Activated CD8-positive, alpha-beta T cell treated with anti-CD3 and anti-CD28 coated beads for 36 hours (primary cell): ENCODE measurements around the gene DOCK2. TPM values are rescaled to one million over a fixed set of nuclear protein-coding genes. Genes with fewer than 3 reads are reported as not detected.

ENCODE experiments used
- ATAC-seq: fragments of 200-7000 bp; cut with Tn5 transposase; one replicate; pipeline ENCODE4 v1.10.0; 2021; ENCODE audit warnings: mild to moderate bottlenecking, moderate library complexity
- CTCF ChIA-PET: fragments of 350-600 bp; sonication (Branson Sonifier 250); formaldehyde crosslinking; loops from one replicate; lab custom pipeline; 2021; ENCODE audit warnings: antibody characterized with exemption; lab: Charles Lee
- POLR2A ChIA-PET: fragments of 350-600 bp; sonication (Branson Sonifier 250); formaldehyde crosslinking; loops from one replicate; lab custom pipeline; 2021; ENCODE audit warnings: antibody characterized with exemption; lab: Charles Lee
- DNase-seq: peaks from one replicate; pipeline ENCODE4 v3.0.0-alpha.2; 2020
- H3K27ac Mint-ChIP-seq: one replicate; pipeline ENCODE4 v1.8.0; 2021; ENCODE audit warnings: mild to moderate bottlenecking, mixed read lengths
- H3K27me3 Mint-ChIP-seq: one replicate; pipeline ENCODE4 v1.8.0; 2021; ENCODE audit warnings: mixed read lengths
- H3K36me3 Mint-ChIP-seq: one replicate; pipeline ENCODE4 v1.8.0; 2021; ENCODE audit warnings: low read depth, mixed read lengths
- H3K4me1 Mint-ChIP-seq: one replicate; pipeline ENCODE4 v1.8.0; 2021; ENCODE audit warnings: low read depth, mixed read lengths
- H3K4me3 Mint-ChIP-seq: one replicate; pipeline ENCODE4 v1.8.0; 2021; ENCODE audit warnings: mild to moderate bottlenecking, moderate library complexity, mixed read lengths
- H3K9me3 Mint-ChIP-seq: one replicate; pipeline ENCODE4 v1.8.0; 2021; ENCODE audit warnings: mixed read lengths
- CTCF ChIP-seq: fragments of 200-600 bp; IDR thresholded peaks from one replicate; pipeline ENCODE4 v1.8.0; 2022; ENCODE audit warnings: antibody characterized with exemption, mild to moderate bottlenecking
- intact Hi-C: fragments of 100-400 bp; cut with micrococcal nuclease; formaldehyde crosslinking; loops from one replicate; pipeline ENCODE4 v1.10.0; 2022
- total RNA-seq, 2 experiments: library from RNA; stranded (reverse); gene quantifications; one replicate each; pipeline ENCODE4 v1.2.3, GENCODE V29; 2021

Gene DOCK2
- total RNA-seq, 2 experiments from 2014 or later = 180 to 181 TPM

GRCh38 chr5:169970339-169970738 is 333.3 kb downstream of the DOCK2 start:
- H3K4me3 Mint-ChIP-seq = no peak overlapping the region
- CTCF ChIA-PET = interaction anchor here (2.6 kb wide), 1 partner anchor 9 kb away, joined by 7 read pairs; the partner anchor contains the start of gene INSYN2B
- DNase-seq = no peak
- intact Hi-C loops = no loop called here
- peaks cover 3% of the 10 kb centered on the region for H3K36me3 Mint-ChIP-seq
- no peaks in the 10 kb centered on the region for H3K27me3 Mint-ChIP-seq
- no peaks in the 10 kb centered on the region for H3K4me1 Mint-ChIP-seq
- POLR2A ChIA-PET = no interaction called here
- no peak overlapping the region for H3K27ac Mint-ChIP-seq
- no peaks in the 10 kb centered on the region for H3K9me3 Mint-ChIP-seq
- no peak for ATAC-seq
- no peak for TF ChIP-seq CTCF

GRCh38 chr5:169970911-169971765 is 334.1 kb downstream of the DOCK2 start:
- Mint-ChIP-seq H3K36me3 (peaks cover 3% of the 10 kb centered on the region), H3K4me3 (no peak overlapping the region), H3K9me3 (no peaks in the 10 kb centered on the region), H3K27ac (no peak overlapping the region), H3K27me3 (no peaks in the 10 kb centered on the region), H3K4me1 (no peaks in the 10 kb centered on the region)
- ChIA-PET POLR2A (interaction anchor here (0.7 to 1.4 kb wide), 3 partner anchors 10 to 35 kb away, joined by 3 to 4 read pairs (median 3); partner anchors contain the start of gene INSYN2B), CTCF (no interaction called here)
- intact Hi-C loops = no loop called here
- DNase-seq = no peak
- no peak for ATAC-seq
- no peak for TF ChIP-seq CTCF

GRCh38 chr5:169971780-169972179 is 334.7 kb downstream of the DOCK2 start:
- no peak for ATAC-seq
- CTCF ChIA-PET = no interaction called here
- POLR2A ChIA-PET = interaction anchor here (0.7 to 1.4 kb wide), 3 partner anchors 9 to 34 kb away, joined by 3 to 4 read pairs (median 3); partner anchors contain the start of gene INSYN2B

GRCh38 chr5:169973056-169973455 is 336.0 kb downstream of the DOCK2 start:
- POLR2A ChIA-PET = no interaction called here
- no peaks in the 10 kb centered on the region for H3K9me3 Mint-ChIP-seq
- CTCF ChIA-PET = no interaction called here
- intact Hi-C loops = no loop called here
- no peak for DNase-seq
- H3K4me3 Mint-ChIP-seq = no peak overlapping the region
- H3K27me3 Mint-ChIP-seq = no peaks in the 10 kb centered on the region
- no peak overlapping the region for H3K27ac Mint-ChIP-seq
- H3K4me1 Mint-ChIP-seq = peaks cover 3% of the 10 kb centered on the region
- peaks cover 3% of the 10 kb centered on the region for H3K36me3 Mint-ChIP-seq
- no peak for ATAC-seq
- TF ChIP-seq CTCF = no peak

More at GRCh38 chr5:169971780-169972179, 334.7 kb downstream of the DOCK2 start:
- Mint-ChIP-seq H3K27me3 (no peaks in the 10 kb centered on the region), H3K9me3 (no peaks in the 10 kb centered on the region), H3K4me1 (no peaks in the 10 kb centered on the region), H3K36me3 (peaks cover 3% of the 10 kb centered on the region), H3K4me3 (no peak overlapping the region), H3K27ac (no peak overlapping the region)
- no peak for TF ChIP-seq CTCF
- no peak for DNase-seq
- intact Hi-C loops = no loop called here

GRCh38 chr5:169974121-169974770 is 337.2 kb downstream of the DOCK2 start:
- TF ChIP-seq CTCF = no peak
- Mint-ChIP-seq H3K27me3 (no peaks in the 10 kb centered on the region), H3K9me3 (no peaks in the 10 kb centered on the region), H3K4me1 (peaks cover 3% of the 10 kb centered on the region), H3K36me3 (peaks cover 3% of the 10 kb centered on the region), H3K4me3 (no peak overlapping the region), H3K27ac (no peak overlapping the region)
- ATAC-seq (no peak), DNase-seq (no peak)
- POLR2A ChIA-PET = no interaction called here
- CTCF ChIA-PET = no interaction called here
- intact Hi-C loops = no loop called here
